ENCODE results near the gene GALK1.

DNA sequence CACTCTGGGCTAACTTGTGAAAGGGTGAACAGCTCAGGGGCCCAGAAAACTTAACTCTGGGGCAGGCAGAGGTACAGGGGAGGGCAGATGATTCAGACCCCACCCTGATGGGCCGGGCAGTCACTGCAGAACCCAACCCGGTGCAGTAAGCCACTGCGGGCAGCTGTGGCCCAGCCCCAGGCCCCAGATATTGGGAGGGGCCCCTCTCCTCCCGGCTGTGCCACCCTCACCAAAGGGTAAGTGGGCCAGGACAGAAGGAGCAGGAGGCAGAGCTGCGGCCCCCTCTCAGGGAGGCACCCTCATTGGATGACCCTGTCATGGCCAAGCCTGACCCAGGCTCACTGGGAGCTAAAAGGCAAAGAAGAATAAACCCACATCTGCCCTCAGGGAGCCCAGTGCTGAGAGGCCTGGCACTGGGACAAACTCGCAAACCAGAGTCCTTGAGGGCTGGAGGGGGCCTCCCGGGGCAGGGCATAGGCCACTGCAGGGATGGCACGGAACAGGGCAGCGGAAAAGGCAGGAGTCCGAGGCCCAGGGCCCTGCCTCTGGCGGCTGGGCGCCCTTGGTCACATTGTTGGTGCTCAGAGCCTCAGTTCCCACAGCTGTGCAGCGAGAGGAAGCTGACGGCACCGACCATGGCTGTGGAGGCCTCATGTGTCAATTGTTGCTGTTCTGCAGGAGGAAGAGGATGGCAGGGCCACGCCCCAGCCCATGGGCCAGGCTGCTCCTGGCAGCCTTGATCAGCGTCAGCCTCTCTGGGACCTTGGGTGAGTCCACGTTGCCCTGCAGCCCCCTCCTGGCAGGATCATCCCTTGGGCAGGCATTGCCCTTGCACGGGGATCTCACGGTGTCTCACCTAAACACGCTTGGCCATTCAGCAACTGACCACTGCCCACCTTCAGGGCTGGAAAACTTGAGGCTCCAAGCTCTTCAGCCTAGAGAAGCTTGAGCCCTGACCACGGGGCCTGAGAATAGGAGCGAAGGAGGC is 40.7 kb downstream of the GALK1 start:
- TF ChIP-seq CTCF (IDR thresholded peaks at IDR 0.05) (no peak), POLR2A (IDR thresholded peaks at IDR 0.05) (no peak)
